SK-N-SH (cell line): ENCODE measurements around the gene SPRED1. TPM values are rescaled to one million over a fixed set of nuclear protein-coding genes. Genes with fewer than 3 reads are reported as not detected.
A peak's percentile ranks its signal among the peaks of the same experiment; 100 is the strongest.

Experiments used
- CTCF ChIA-PET: fragments of 300-600, 350-600 bp; formaldehyde crosslinking; extraction: SDS; loops from one replicate; lab custom pipeline; 2021; lab: Yijun Ruan, JAX
- POLR2A ChIA-PET: fragments of 350-600 bp; sonication (Branson Sonifier 250); formaldehyde crosslinking; extraction: SDS; loops from one replicate; lab custom pipeline; 2020; ENCODE audit warnings: antibody characterized with exemption, inconsistent platforms; lab: Yijun Ruan, JAX
- DNase-seq: peaks from one replicate; pipeline ENCODE4 v3.0.0; 2012
- H2AFZ ChIP-seq: fragments of 200-600 bp; sonication (generic); 2 replicates; pipeline ENCODE4 v1.8.1; 2016; ENCODE audit warnings: antibody characterized with exemption, mild to moderate bottlenecking, low read depth
- H3F3A ChIP-seq: fragments of 200-600 bp; sonication (generic); replicated peaks from 2 replicates; pipeline ENCODE3; 2016; ENCODE audit warnings: antibody characterized with exemption, mild to moderate bottlenecking; ENCODE audit not compliant: insufficient read depth
- H3K27ac ChIP-seq, 2 experiments: fragments of 200-500 bp in 1 of 2; fragments of 200-600 bp in 1 of 2; sonication (Bioruptor generic) in 1 of 2; sonication (generic), shearing (Covaris generic) in 1 of 2; 2 replicates each; pipeline versions ENCODE4 v1.5.1 to v1.6.1; 2014 to 2016; ENCODE audit warnings: low read depth in 2 of 2, inconsistent platforms in 1 of 2, low read length in 1 of 2, mild to moderate bottlenecking in 1 of 2, mixed read lengths in 1 of 2
- H3K27me3 ChIP-seq: fragments of 200-600 bp; sonication (generic), shearing (Covaris generic); 2 replicates; pipeline ENCODE4 v1.6.1; 2016; ENCODE audit warnings: mixed run types; ENCODE audit not compliant: insufficient read depth
- H3K36me3 ChIP-seq, 2 experiments: fragments of 200-500 bp in 1 of 2; fragments of 200-600 bp in 1 of 2; sonication (Bioruptor generic) in 1 of 2; sonication (generic) in 1 of 2; replicated peaks in 1 of 2; 2 replicates each; pipeline versions ENCODE3 to v1.5.1; 2014 to 2016; ENCODE audit warnings: low read length in 1 of 2, mild to moderate bottlenecking in 1 of 2; ENCODE audit not compliant: insufficient read depth in 2 of 2, control insufficient read depth in 1 of 2
- H3K4me1 ChIP-seq, 2 experiments: fragments of 200-500 bp in 1 of 2; fragments of 200-600 bp in 1 of 2; sonication (Bioruptor generic) in 1 of 2; sonication (generic), shearing (Covaris generic) in 1 of 2; 2 replicates each; pipeline versions ENCODE4 v1.5.1 to v1.6.1; 2014 to 2016; ENCODE audit warnings: low read depth in 1 of 2, low read length in 1 of 2, mixed run types in 1 of 2; ENCODE audit not compliant: insufficient read depth in 2 of 2, control insufficient read depth in 1 of 2
- H3K4me2 ChIP-seq: fragments of 200-600 bp; sonication (generic), shearing (Covaris generic); 2 replicates; pipeline ENCODE4 v1.6.1; 2017; ENCODE audit warnings: mixed run types
- H3K4me3 ChIP-seq, 2 experiments: fragments of 200-500 bp in 1 of 2; fragments of 200-600 bp in 1 of 2; sonication (Bioruptor generic) in 1 of 2; sonication (generic), shearing (Covaris generic) in 1 of 2; 2 replicates each; pipeline versions ENCODE4 v1.5.1 to v1.8.1; 2014 to 2016; ENCODE audit warnings: low read depth in 2 of 2, inconsistent platforms in 1 of 2, low read length in 1 of 2, mild to moderate bottlenecking in 1 of 2, mixed read lengths in 1 of 2, moderate library complexity in 1 of 2
- H3K79me2 ChIP-seq: fragments of 200-600 bp; sonication (generic); 2 replicates; pipeline ENCODE4 v1.8.1; 2017; ENCODE audit warnings: mild to moderate bottlenecking; ENCODE audit not compliant: insufficient read depth
- H3K9ac ChIP-seq: fragments of 200-600 bp; sonication (generic); 2 replicates; pipeline ENCODE4 v1.6.1; 2017; ENCODE audit warnings: mixed run types
- H3K9me2 ChIP-seq: fragments of 200-600 bp; sonication (generic); 2 replicates; pipeline ENCODE4 v1.6.1; 2017; ENCODE audit warnings: mixed run types
- H3K9me3 ChIP-seq: fragments of 200-600 bp; sonication (generic); 2 replicates; pipeline ENCODE4 v1.6.1; 2017; ENCODE audit warnings: mixed run types, mild to moderate bottlenecking, moderate library complexity
- H4K20me1 ChIP-seq: fragments of 200-600 bp; sonication (generic); 2 replicates; pipeline ENCODE4 v1.6.1; 2017; ENCODE audit warnings: mild to moderate bottlenecking, mixed run types; ENCODE audit not compliant: insufficient read depth
- ELF1 ChIP-seq: IDR thresholded peaks from 2 replicates; pipeline ENCODE4 v1.4.0; 2012
- EP300 ChIP-seq, 2 experiments: IDR thresholded peaks; 2 replicates each; pipeline versions ENCODE4 v1.4.0 to v1.6.1; 2012; ENCODE audit warnings: borderline replicate concordance in 1 of 2, low read depth in 1 of 2, low read length in 1 of 2
- FOSL2 ChIP-seq: IDR thresholded peaks from 2 replicates; pipeline ENCODE4 v1.4.0; 2012; ENCODE audit warnings: low read depth, mild to moderate bottlenecking, moderate library complexity, borderline replicate concordance
- MXI1 ChIP-seq: IDR thresholded peaks from 2 replicates; pipeline ENCODE4 v1.6.1; 2012; ENCODE audit warnings: mild to moderate bottlenecking, low read depth, low read length, improper control_type of control experiment
- NFIC ChIP-seq: IDR thresholded peaks from 2 replicates; pipeline ENCODE4 v1.4.0; 2012; ENCODE audit warnings: borderline replicate concordance
- NRF1 ChIP-seq: IDR thresholded peaks from 2 replicates; pipeline ENCODE4 v1.6.1; 2012; ENCODE audit warnings: low read depth, mild to moderate bottlenecking, low read length
- PBX3 ChIP-seq: IDR thresholded peaks from 2 replicates; pipeline ENCODE4; 2012
- SIN3A ChIP-seq: IDR thresholded peaks from 2 replicates; pipeline ENCODE4 v1.6.1; 2012; ENCODE audit warnings: low read depth, mild to moderate bottlenecking, low read length, moderate library complexity, borderline replicate concordance
- TCF12 ChIP-seq: IDR thresholded peaks from 2 replicates; pipeline ENCODE4 v1.4.0; 2012
- TEAD4 ChIP-seq: IDR thresholded peaks from 2 replicates; pipeline ENCODE4 v1.4.0; 2012; ENCODE audit warnings: mild to moderate bottlenecking, borderline replicate concordance; ENCODE audit not compliant: insufficient read depth
- YY1 ChIP-seq: IDR thresholded peaks from 2 replicates; pipeline ENCODE4 v1.4.0; 2012; ENCODE audit warnings: low read depth, mild to moderate bottlenecking
- WGBS: methylation state at CpG from one replicate; pipeline ENCODE4 v1.1.6; 2017; ENCODE audit warnings: low lambda C conversion rate; 5-methylcytosine and 5-hydroxymethylcytosine counted together
- polyA plus RNA-seq, 3 experiments: library from polyadenylated mRNA; depleted of rRNA; stranded (reverse); fragments of >200 nt; gene quantifications; 2 replicates each; pipeline ENCODE4 v1.2.3, GENCODE V29; 2012

Gene SPRED1
- polyA plus RNA-seq, 1 of the 3 experiments (the other 2 are of a cell fraction): 4.4 TPM

- ChIA-PET CTCF (interaction anchor here (1.0 to 6.3 kb wide), 3 partner anchors 14 to 16 kb away, joined by 3 to 26 read pairs (median 3); partner anchors contain the start of gene SPRED1), POLR2A (no interaction called here)
- Histone ChIP-seq H4K20me1 (peaks cover 97% of the 10 kb centered on the region), H3K27me3 (no peaks in the 10 kb centered on the region), H3K4me3 (no peak overlapping the region; a peak in 1 of 4 replicates), H3K27ac (peak overlapping the region in 1 of 2 experiments; percentile 40; a peak in 2 of 4 replicates), H3K9ac (no peak overlapping the region), H3F3A (peaks cover 10% of the 10 kb centered on the region), H3K9me3 (no peaks in the 10 kb centered on the region), H3K4me2 (peak overlapping the region; percentile 45), H3K4me1 (peaks cover 6 to 12% of the 10 kb centered on the region in 2 experiments; a peak in 3 of 4 replicates), H3K9me2 (no peaks in the 10 kb centered on the region), H3K79me2 (peaks cover 100% of the 10 kb centered on the region), H2AFZ (no peak overlapping the region), H3K36me3 (peaks cover 0 to 21% of the 10 kb centered on the region in 2 experiments)
- no peak for TF ChIP-seq SIN3A
- no peak for TF ChIP-seq ELF1
- no peak for TF ChIP-seq NRF1
- no peak for TF ChIP-seq YY1
- peak; percentile 27; the same call in 1 of the 2 replicates for TF ChIP-seq NFIC
- DNase-seq: no peak
- WGBS: 77% methylated on average over 7 of the region's 7 CpGs
Observed at GRCh38 chr15:38266247-38266986, 13.8 kb downstream of the SPRED1 start.

GRCh38 chr15:38267421-38268022 lies 14.9 kb downstream of the SPRED1 start:
- Histone ChIP-seq H3K4me1 (peaks cover 6 to 12% of the 10 kb centered on the region in 2 experiments; a peak in 3 of 4 replicates), H3K36me3 (peaks cover 0 to 22% of the 10 kb centered on the region in 2 experiments), H2AFZ (no peak overlapping the region), H3K27ac (peak overlapping the region; percentile 23 to 40; a peak in 3 of 4 replicates), H3K79me2 (peaks cover 100% of the 10 kb centered on the region), H3K9ac (no peak overlapping the region), H3K4me2 (peak overlapping the region; percentile 22), H3K4me3 (no peak overlapping the region), H3K9me2 (no peaks in the 10 kb centered on the region), H3K9me3 (no peaks in the 10 kb centered on the region), H3F3A (peaks cover 10% of the 10 kb centered on the region), H4K20me1 (peaks cover 97% of the 10 kb centered on the region), H3K27me3 (no peaks in the 10 kb centered on the region)
- no peak for DNase-seq
- WGBS: 68% methylated on average over 3 of the region's 3 CpGs
- CTCF ChIA-PET: interaction anchor here (1.0 kb wide), 2 partner anchors 14 to 15 kb away, joined by 3 read pairs; partner anchors contain the start of gene SPRED1
- TF ChIP-seq FOSL2: 0 out of 2 replicates have a peak, but pooled peaks have one; percentile 26
- no peak for TF ChIP-seq MXI1
- peak; percentile 15; the same call in 1 of the 2 replicates for TF ChIP-seq TCF12
- no peak for TF ChIP-seq TEAD4
- TF ChIP-seq PBX3: peak; percentile 20; the same call in 1 of the 2 replicates
- TF ChIP-seq EP300 (IDR thresholded peaks at IDR 0.05; ENCODE audit: borderline replicate concordance in 1 of 2, low read depth in 1 of 2, low read length in 1 of 2): 0 out of 4 replicates have a peak, but pooled peaks of 1 of the 2 experiments have one; percentile 18
- POLR2A ChIA-PET: no interaction called here
